OCI-LY1 (cell line): Measurements from ENCODE around the gene TCF25.
A peak's percentile ranks its signal among the peaks of the same experiment; 100 is the strongest.

Experiments used
- H2AFZ ChIP-seq: fragments of 200-600 bp; sonication (generic), shearing (Covaris generic); 2 replicates; pipeline ENCODE4 v1.6.0; 2014; ENCODE audit warnings: antibody characterized with exemption, mild to moderate bottlenecking, low read length
- H3F3A ChIP-seq: fragments of 200-600 bp; sonication (generic), shearing (Covaris generic); 2 replicates; pipeline ENCODE4 v1.6.0; 2014; ENCODE audit warnings: mild to moderate bottlenecking, antibody characterized with exemption, low read length, moderate library complexity; ENCODE audit not compliant: insufficient read depth
- H3K27ac ChIP-seq: fragments of 200-600 bp; sonication (generic); 2 replicates; pipeline ENCODE4 v1.5.1; 2014; ENCODE audit warnings: low read length, mixed run types, mild to moderate bottlenecking, low read depth; ENCODE audit not compliant: poor library complexity, severe bottlenecking
- H3K27me3 ChIP-seq: fragments of 200-600 bp; sonication (generic); 2 replicates; pipeline ENCODE4 v1.6.0; 2014; ENCODE audit warnings: antibody characterized with exemption, mild to moderate bottlenecking, low read length, moderate library complexity; ENCODE audit not compliant: insufficient read depth
- H3K36me3 ChIP-seq: fragments of 200-600 bp; sonication (generic); 2 replicates; pipeline ENCODE4 v1.6.1; 2014; ENCODE audit warnings: mild to moderate bottlenecking, antibody characterized with exemption, low read length, moderate library complexity, mixed read lengths; ENCODE audit not compliant: insufficient read depth
- H3K4me1 ChIP-seq: fragments of 200-600 bp; sonication (generic); 2 replicates; pipeline ENCODE4 v1.5.1; 2014; ENCODE audit warnings: mild to moderate bottlenecking, low read length, moderate library complexity; ENCODE audit not compliant: insufficient read depth, severe bottlenecking
- H3K4me2 ChIP-seq: fragments of 200-600 bp; sonication (generic), shearing (Covaris generic); 2 replicates; pipeline ENCODE4 v1.6.1; 2014; ENCODE audit warnings: low read length
- H3K4me3 ChIP-seq: fragments of 200-600 bp; sonication (generic); 2 replicates; pipeline ENCODE4 v1.5.1; 2014; ENCODE audit warnings: low read length, low read depth, mild to moderate bottlenecking, mixed read lengths; ENCODE audit not compliant: poor library complexity, severe bottlenecking
- H3K79me2 ChIP-seq: fragments of 200-600 bp; shearing (Covaris generic); 2 replicates; pipeline ENCODE4 v1.6.1; 2016; ENCODE audit warnings: mixed run types, low read length, mixed read lengths; ENCODE audit not compliant: insufficient read depth
- H3K9ac ChIP-seq: fragments of 200-600 bp; sonication (generic), shearing (Covaris generic); 2 replicates; pipeline ENCODE4 v1.6.1; 2014; ENCODE audit warnings: mild to moderate bottlenecking, low read length, mixed read lengths
- H3K9me2 ChIP-seq: fragments of 200-600 bp; sonication (generic), shearing (Covaris generic); 2 replicates; pipeline ENCODE4 v1.6.1; 2014; ENCODE audit warnings: low read depth, mild to moderate bottlenecking, low read length, mixed read lengths
- H3K9me3 ChIP-seq: fragments of 200-600 bp; shearing (Covaris generic); 2 replicates; pipeline ENCODE4 v1.6.1; 2014; ENCODE audit warnings: low read length, mixed read lengths
- H4K20me1 ChIP-seq: fragments of 200-600 bp; sonication (generic), shearing (Covaris generic); 2 replicates; pipeline ENCODE4 v1.6.0; 2016; ENCODE audit warnings: mild to moderate bottlenecking, low read length; ENCODE audit not compliant: insufficient read depth
- EZH2 ChIP-seq: fragments of 200-600 bp; sonication (generic), shearing (Covaris generic); IDR thresholded peaks from 2 replicates; pipeline ENCODE4 v1.8.0; 2017; ENCODE audit warnings: borderline replicate concordance, mixed run types, mild to moderate bottlenecking, antibody characterized with exemption, low read length, moderate library complexity, mixed read lengths
- TF ChIP-seq, protein P1 (sequence below): fragments of 200-600 bp; sonication (generic), shearing (Covaris generic); IDR thresholded peaks from 2 replicates; pipeline ENCODE4 v1.5.1; 2017; ENCODE audit warnings: mild to moderate bottlenecking, antibody characterized with exemption, low read length, moderate library complexity, mixed read lengths

The TCF25 gene

DNA sequence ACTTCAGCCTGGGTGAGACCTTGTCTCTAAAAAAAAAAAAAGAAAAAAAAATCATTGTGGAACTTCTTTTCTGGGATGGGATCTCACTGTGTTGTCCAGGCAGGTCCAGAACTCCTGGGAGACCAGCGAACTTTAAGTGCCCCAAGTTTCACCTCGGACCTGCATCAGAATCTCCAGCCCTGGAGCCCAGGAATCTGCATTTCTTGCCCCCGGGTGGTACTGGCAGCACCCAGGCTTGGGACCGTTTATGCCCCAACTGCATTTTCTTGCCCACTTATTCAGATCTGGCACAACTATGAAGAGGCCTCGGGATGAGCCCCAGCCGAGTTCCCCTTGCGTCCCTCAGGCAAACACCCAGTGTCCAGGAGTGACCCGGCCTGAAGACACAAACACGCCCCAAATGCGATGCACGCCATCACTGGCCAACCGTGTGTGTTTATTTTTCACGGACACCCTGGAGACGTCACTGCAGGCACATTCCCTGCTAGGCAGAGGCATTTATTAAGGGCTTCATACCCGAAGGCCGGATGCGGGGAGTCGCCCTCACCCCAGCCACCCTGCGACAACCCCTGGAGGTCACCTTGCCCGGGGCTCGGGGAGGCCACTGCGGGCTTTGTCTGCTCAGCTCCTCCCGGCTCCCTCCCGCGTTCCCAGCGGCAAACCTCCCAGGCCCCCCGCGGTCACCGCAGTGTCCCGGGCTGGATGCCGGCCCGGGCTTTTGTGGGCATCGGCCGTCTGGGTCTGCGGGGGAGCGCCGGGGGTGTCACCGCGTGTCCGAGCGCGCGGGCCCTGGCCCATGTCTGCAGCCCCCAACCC, 45.8 kb upstream of the TCF25 start:
- no peaks in the 10 kb centered on the region for H3K9me3 ChIP-seq
- H3K27me3 ChIP-seq: no peaks in the 10 kb centered on the region; the same call in 1 of the 2 replicates
- H3K4me3 ChIP-seq: peak overlapping the region; percentile 61
- H4K20me1 ChIP-seq: no peaks in the 10 kb centered on the region
- H2AFZ ChIP-seq: no peak overlapping the region
- H3K4me1 ChIP-seq: peaks cover 13% of the 10 kb centered on the region
- no peaks in the 10 kb centered on the region for H3K36me3 ChIP-seq
- H3K4me2 ChIP-seq: peak overlapping the region; percentile 84
- no peaks in the 10 kb centered on the region for H3F3A ChIP-seq
- H3K9ac ChIP-seq: peak overlapping the region; percentile 41; the same call in 1 of the 2 replicates
- no peak overlapping the region for H3K27ac ChIP-seq
- no peaks in the 10 kb centered on the region for H3K79me2 ChIP-seq
- TF ChIP-seq, protein P1, sequence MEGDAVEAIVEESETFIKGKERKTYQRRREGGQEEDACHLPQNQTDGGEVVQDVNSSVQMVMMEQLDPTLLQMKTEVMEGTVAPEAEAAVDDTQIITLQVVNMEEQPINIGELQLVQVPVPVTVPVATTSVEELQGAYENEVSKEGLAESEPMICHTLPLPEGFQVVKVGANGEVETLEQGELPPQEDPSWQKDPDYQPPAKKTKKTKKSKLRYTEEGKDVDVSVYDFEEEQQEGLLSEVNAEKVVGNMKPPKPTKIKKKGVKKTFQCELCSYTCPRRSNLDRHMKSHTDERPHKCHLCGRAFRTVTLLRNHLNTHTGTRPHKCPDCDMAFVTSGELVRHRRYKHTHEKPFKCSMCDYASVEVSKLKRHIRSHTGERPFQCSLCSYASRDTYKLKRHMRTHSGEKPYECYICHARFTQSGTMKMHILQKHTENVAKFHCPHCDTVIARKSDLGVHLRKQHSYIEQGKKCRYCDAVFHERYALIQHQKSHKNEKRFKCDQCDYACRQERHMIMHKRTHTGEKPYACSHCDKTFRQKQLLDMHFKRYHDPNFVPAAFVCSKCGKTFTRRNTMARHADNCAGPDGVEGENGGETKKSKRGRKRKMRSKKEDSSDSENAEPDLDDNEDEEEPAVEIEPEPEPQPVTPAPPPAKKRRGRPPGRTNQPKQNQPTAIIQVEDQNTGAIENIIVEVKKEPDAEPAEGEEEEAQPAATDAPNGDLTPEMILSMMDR: no peak
- no peak for TF ChIP-seq EZH2
- H3K9me2 ChIP-seq: no peaks in the 10 kb centered on the region

DNA sequence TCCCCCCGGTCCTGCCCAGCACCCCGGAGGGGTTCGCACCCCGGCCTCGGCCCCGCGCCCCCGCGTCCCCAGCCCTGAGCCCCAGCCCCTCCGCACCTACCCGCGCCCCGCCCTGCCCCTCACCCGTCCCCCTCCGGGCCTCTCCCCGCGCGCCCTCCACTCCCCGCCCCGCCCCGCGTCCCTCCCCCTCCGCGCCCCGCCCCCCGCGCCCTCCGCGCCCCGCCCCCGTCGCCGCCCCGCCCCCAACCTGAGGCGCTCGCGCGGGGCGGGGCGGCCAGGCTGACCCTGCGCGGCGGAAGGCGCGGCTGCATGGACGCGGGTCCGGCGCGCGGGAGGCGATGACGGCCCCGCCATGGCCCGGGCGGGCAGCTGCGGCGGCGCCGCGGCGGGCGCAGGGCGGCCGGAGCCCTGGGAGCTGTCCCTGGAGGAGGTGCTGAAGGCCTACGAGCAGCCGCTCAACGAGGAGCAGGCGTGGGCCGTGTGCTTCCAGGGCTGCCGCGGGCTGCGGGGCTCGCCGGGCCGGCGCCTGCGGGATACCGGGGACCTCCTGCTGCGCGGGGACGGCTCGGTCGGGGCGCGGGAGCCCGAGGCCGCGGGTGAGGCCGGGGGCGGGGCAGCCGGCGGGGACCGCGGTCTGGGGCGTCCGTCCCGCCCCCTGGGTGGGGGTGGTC, 45.1 kb upstream of the TCF25 start, which contains the start of gene SPIRE2:
TSS of gene SPIRE2 (plus strand) at position 277 of the 671 bp plus-strand sequence. CDS start at position 353, 76 bp downstream.
- Histone ChIP-seq H4K20me1 (no peaks in the 10 kb centered on the region), H3K27ac (no peak within 1 kb of the TSS), H3K4me1 (peaks cover 13% of the 10 kb centered on the region), H3K36me3 (no peaks in the 10 kb centered on the region), H3K9me3 (no peaks in the 10 kb centered on the region), H3K27me3 (no peaks in the 10 kb centered on the region; the same call in 1 of the 2 replicates), H3F3A (no peaks in the 10 kb centered on the region), H3K4me2 (peak within 1 kb of the TSS; percentile 84), H3K9me2 (no peaks in the 10 kb centered on the region), H3K4me3 (peak within 1 kb of the TSS; percentile 61), H3K79me2 (no peaks in the 10 kb centered on the region), H2AFZ (no peak within 1 kb of the TSS), H3K9ac (peak within 1 kb of the TSS; percentile 41; the same call in 1 of the 2 replicates)
- no peak for TF ChIP-seq EZH2
- TF ChIP-seq, protein P1: no peak

DNA sequence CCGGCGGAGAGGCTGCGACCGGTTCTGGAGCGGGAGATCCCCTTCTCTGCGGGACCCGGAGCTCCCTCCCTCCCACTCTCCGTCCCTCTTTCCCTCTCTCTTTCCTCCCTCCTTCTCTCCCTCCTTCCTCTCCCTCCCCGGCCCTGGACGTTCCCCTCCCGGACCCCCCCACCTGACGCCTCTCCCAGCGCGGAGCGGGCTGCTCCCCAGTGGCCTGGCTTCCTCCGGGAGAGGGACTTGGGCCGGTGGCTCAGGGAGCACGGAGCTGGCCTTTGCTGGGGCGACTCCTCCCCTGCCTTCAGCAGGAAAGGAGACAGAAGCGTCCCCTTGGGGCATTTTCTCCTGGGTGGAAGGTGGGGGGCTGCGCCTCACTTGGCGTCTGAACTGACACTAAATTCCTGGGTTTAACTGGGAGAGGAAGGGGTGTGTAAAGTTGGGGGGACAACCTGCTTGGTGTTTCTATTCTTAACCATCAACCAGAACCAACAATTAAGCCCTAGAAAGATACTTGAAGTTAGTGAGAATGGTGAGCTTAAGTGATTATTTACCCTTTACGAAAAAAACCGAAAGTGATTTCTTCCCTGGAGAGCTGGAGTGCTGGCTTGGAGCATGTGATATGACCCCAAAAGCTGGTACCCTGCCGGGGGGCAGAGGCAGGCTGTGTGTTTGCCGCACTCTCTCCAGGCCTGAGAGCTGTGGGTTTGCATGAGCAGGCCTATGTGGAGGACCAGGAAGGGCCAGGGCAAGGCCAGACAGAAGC, 44.3 kb upstream of the TCF25 start:
- Histone ChIP-seq H3K79me2 (no peaks in the 10 kb centered on the region), H3K4me1 (peaks cover 13% of the 10 kb centered on the region), H3K27ac (no peak overlapping the region), H2AFZ (no peak overlapping the region), H3K4me2 (peak overlapping the region; percentile 58), H3K9ac (no peak overlapping the region), H3K27me3 (no peaks in the 10 kb centered on the region; the same call in 1 of the 2 replicates), H3K4me3 (peak overlapping the region; percentile 46), H3K9me3 (no peaks in the 10 kb centered on the region), H3F3A (no peaks in the 10 kb centered on the region), H3K36me3 (no peaks in the 10 kb centered on the region; the same call in 1 of the 2 replicates), H3K9me2 (no peaks in the 10 kb centered on the region), H4K20me1 (no peaks in the 10 kb centered on the region)
- TF ChIP-seq, protein P1: no peak
- TF ChIP-seq EZH2: no peak
